ENCODE data around the gene EEF1E1.

GRCh38 chr6:8110117-8110721 is 7.9 kb upstream of the EEF1E1 start:
- TF ChIP-seq CTCF (conservative IDR thresholded peaks at IDR 0.05) (no peak), EZH2 (IDR thresholded peaks at IDR 0.05; ENCODE audit: low read depth) (no peak)

Measured in PC-9 (cell line).